Activated T-helper 9 cell treated with anti-CD3 and anti-CD28 coated beads, Interleukin-2, amount 50 U/mL, for 16 hours (primary cell): Measurements from ENCODE around the gene ANXA9.
A peak's percentile ranks its signal among the peaks of the same experiment; 100 is the strongest.

Experiments used
- DNase-seq: peaks from one replicate; pipeline ENCODE4 v3.0.0-alpha.2; 2020; ENCODE audit warnings: low read depth

Gene ANXA9

DNA sequence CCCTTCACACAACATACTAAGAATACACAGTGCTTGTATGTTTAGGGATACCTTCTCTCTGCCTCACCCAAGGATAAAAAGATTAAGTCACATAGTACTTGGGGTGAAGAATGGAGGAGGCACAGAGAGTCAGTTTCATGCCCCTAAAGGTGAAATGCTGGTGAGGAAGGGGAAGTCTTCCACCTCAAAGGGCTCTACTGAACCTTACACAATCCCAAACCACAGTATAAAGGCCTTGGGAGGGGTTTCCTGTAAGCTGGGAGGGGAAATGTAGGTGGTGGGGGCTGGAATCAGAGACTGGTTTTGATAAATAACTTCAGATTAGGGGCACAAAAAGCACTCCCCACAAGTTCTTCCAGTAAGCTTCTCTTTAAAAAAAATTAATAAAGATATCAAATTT is 21.1 kb downstream of the ANXA9 start:
- DNase-seq: no peak

DNA sequence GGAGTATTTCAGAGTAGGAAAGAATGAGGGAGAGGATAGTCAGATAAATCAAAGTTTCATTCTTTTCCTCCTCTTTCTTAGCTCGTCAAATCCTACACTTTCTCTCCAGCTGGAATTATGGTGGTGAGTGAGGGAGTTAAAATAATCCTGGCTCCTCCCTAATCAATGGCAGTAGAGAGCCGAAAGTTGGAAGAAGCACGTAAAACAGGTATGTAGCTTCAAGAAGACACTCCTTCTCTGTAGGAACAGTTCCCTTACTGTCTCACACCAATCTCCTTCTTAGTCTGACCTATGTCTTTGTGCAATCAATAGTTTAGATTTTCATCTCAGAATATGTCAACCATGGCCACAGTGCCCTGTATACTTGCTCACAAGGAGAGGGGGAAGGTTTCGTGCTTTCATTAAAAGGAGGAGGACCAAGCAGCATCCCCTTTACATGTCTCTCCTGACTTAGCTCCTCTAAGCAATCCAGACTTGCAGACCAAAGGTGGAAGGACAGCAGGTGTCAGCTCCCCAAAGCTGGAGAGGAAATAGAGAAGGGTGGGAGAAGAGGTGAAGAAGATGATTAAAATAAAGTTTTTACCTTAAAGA is 23.7 kb downstream of the ANXA9 start:
- DNase-seq: no peak

DNA sequence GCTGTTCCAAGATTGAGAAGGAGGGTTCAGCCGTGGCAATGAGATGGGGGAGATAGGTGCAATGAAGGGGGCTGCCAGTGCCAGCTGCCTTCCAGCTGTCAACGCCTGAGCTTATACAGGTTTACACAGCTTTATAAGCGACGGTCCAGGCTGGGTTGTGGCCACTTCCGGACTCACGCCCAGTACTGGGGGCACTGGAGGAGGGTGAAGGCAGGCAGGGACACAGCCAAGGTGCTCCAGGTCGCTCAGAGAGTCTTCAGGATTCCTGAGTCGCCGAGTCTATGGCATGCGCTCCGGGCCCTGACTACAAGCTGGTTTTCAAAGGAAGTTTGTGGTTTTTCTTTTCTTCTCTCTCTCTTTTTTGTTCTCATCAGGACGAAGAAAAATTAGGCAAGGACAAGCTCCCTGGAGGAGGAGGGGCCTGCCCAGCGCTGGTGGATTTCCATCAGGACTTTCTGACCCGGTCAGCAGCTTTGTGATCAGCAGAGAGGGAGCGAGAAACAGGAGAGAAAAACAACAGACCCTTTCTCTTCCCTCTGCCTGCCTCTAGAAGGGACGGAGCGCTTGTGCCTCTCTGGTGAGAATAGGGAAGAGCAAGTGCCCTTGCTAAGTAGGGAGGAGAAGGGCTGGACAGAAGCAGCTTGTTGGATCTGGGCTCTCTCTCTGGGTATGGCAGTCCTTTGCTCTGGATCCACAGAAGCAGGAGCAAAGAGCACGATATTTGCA is 24.4 kb downstream of the ANXA9 start, which contains the start of gene MINDY1:
Gene MINDY1 (minus strand): TSS at position 576 of the 726 bp plus-strand sequence. CDS start 4,285 bp downstream, outside the sequence.
- peak; percentile 10 for DNase-seq

GRCh38 chr1:151007853-151008243 is 25.8 kb downstream of the ANXA9 start:
- DNase-seq: no peak

- peak; percentile 95 for DNase-seq
Measured at GRCh38 chr1:151008244-151009205, 26.4 kb downstream of the ANXA9 start, which contains the start of gene PRUNE1. Gene PRUNE1 (plus strand): TSS chr1:151008449. CDS start chr1:151008633, 184 bp downstream.

GRCh38 chr1:151009206-151009587 is 27.1 kb downstream of the ANXA9 start:
- DNase-seq: no peak

- no peak for DNase-seq
Measured at GRCh38 chr1:151009674-151010345, 27.7 kb downstream of the ANXA9 start.

GRCh38 chr1:151010346-151010726 is 28.2 kb downstream of the ANXA9 start:
- no peak for DNase-seq

GRCh38 chr1:151011154-151011850 is 29.2 kb downstream of the ANXA9 start:
- no peak for DNase-seq

DNA sequence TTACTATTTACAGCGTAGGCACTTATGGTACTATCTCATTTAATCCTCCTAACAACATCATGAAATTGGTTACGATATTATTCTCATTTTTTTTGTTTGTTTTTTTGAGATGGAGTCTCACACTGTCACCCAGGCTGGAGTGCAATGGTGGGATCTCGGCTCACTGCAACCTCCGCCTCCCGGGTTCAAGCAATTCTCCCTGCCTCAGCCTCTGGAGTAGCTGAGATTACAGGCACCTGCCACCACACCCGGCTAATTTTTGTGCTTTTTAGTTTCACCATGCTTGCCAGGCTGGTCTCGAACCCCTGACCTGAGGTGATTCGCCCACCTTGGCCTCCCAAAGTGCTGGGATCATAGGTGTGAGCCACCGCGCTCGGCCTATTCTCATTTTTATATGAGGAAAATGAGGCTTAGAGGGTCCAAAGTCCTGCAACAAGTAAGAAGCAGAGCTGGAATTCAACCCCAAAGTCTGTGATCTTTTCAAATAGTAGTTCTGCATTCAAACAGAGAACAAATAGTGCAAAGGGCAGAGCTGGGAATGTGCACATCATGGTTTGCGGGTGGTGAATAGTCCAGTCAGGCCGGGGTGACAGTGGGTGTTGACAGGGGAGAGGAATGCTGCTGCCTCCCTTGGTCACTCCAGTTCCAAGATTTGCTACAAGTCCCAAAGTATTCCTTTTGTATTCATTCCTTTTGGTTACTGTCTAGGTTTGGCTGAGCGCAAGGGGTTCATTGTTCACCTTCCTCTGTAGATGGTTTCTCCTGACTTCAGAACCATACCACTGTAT is 30.8 kb downstream of the ANXA9 start:
- no peak for DNase-seq

DNA sequence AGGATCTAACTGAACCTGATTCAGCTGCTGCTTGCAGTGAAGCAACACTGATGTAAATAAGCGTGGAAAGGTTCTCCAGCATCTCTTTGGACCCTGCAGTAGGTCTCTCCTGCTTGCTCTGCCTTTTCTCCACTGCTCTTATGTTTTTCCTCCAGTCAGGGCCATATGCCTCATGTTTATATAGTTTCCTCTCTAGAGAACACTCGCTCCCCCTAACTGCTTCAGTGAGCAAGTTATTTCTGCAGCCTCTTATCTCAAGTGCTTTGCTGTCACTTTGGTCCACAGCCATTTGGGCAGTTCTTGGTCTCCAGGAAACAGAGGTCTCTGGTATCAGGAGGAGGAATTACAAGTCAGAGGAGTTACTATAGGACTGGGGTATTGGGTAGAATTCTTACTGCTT is 31.4 kb downstream of the ANXA9 start:
- DNase-seq: no peak

DNA sequence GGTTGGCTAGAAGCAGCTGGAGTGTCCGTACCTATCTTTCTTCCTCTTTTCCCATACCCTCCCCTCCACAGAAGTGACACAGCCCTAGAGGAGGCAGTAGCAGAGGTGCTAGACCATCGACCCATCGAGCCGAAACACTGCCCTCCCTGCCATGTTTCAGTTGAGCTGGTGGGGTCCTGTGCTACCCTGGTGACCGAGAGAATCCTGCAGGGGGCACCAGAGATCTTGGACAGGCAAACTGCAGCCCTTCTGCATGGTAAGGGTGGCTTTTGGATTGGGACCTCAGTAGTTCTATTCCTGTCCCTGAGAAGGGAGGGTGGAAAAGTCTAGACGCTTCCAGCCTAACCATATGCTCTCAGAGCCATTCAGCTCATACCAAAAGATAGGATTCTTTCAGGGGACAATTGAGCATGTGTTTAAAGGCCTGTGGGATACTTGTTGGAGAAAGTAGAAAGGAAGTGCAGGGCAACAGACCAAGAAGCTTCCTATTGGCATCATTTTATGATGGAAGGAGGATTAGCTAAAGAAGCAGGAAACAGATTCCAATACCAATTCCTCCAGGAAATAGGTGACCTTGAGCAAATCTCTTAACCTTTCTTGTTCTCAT is 42.6 kb downstream of the ANXA9 start:
- DNase-seq: peak; percentile 68

DNA sequence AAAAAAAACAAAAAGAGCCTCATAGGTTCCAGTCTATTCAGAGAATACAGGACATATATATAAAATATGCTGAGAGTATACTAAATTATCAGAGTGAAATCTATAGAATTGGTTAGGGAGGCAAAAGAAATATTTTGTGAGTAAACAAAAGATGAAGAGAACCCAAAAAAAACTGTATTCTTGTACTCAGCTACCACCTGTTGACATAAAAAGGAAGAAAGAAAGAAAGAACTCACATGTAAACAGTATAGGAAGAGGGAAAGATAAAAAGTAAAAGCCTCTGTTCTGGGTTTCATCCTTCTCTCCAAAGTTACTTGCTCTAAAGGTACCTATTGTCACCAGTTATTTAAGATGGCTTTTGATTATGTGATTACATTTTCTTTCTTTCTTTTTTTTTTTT is 44.4 kb downstream of the ANXA9 start:
- DNase-seq: no peak

GRCh38 chr1:151032164-151032563 is 50.1 kb downstream of the ANXA9 start:
- no peak for DNase-seq

DNA sequence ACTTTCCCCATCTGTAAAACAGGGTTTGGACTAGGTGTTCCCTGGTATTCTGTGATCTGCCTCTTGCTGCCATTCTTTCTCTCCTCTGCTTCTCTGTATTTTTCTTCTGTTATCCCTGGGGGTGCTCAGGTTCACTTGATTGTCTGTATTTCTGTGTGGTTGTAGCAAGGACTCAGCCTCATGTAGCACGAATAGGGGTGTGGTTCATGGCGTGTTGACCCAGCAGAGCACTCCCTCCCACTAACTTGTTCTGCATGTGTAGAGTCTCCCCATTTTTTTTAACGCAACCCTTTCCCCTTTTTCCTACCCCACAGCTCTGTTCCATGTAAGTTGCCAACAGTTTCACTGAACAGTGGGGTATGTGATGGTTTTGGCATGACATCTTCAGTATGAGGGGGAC is 53.1 kb downstream of the ANXA9 start:
- DNase-seq: no peak

- no peak for DNase-seq
Measured at GRCh38 chr1:151036356-151036755, 54.3 kb downstream of the ANXA9 start, which contains the start of gene BNIPL. Gene BNIPL (plus strand): TSS chr1:151036586. CDS start chr1:151036726, 140 bp downstream.

GRCh38 chr1:151037032-151037431 is 54.9 kb downstream of the ANXA9 start:
- DNase-seq: no peak

DNA sequence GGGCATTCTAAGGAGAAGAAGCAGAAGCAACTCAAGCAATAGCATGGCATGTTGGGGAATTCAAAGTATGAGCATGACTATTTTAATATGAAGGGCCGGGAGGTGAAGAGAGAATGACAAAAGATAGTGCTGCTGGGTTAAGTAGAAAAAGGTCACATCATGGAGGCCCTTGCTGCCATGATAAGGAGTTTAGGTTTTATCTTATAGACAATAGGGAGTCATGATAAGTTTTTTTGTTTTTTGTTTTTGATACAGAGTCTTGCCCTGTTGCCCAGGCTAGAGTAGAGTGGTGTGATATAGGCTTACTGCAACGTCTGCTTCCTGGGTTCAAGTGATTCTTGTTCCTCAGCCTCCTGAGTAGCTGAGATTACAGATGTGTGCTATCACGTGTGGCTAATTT is 57.4 kb downstream of the ANXA9 start:
- no peak for DNase-seq

GRCh38 chr1:151043163-151043562 is 61.1 kb downstream of the ANXA9 start:
- no peak for DNase-seq
